Cardiac septum (tissue), 1 donor: Measurements from ENCODE around the gene H2BK1. TPM values are rescaled to one million over a fixed set of nuclear protein-coding genes. Genes with fewer than 3 reads are reported as not detected.
A peak's percentile ranks its signal among the peaks of the same experiment; 100 is the strongest.

Experiments
- DNase-seq: peaks from one replicate; pipeline ENCODE4 v3.0.0-alpha.2; 2020; ENCODE audit warnings: low spot score
- intact Hi-C: fragments of 100-400 bp; cut with DNase I; formaldehyde crosslinking; loops from one replicate; pipeline ENCODE4 v1.14.0; 2022
- total RNA-seq: library from RNA; stranded (reverse); fragmentation: NEBNext Ultra II Directional; extraction: Animal tissue kit (Norgen Biotek cat#: 25700); gene quantifications from one replicate; pipeline ENCODE4 v1.2.1, GENCODE V29; 2021
- donor health status: DM: no; HTN: no; CAD: no.

Gene H2BK1
- total RNA-seq, 1 donor from 2014 or later = not detected

GRCh38 chr7:151187409-151188251 is 22.7 kb downstream of the H2BK1 start:
- peak; percentile 81 for DNase-seq
- intact Hi-C loops = loop anchor here (5.0 kb wide), 1 partner anchor 50 kb away; no protein-coding TSS in a partner anchor

- intact Hi-C loops = loop anchor here (5.0 kb wide), 1 partner anchor 50 kb away; no protein-coding TSS in a partner anchor
These were observed 23.5 kb downstream of the H2BK1 start, which contains the start of gene ASB10 for GRCh38 chr7:151186640-151187408. Gene ASB10, minus strand, starts transcription at chr7:151187250. Its CDS starts 120 bp downstream, at chr7:151187130.

GRCh38 chr7:151185762-151186639 is 24.3 kb downstream of the H2BK1 start:
- DNase-seq = peak; percentile 73
- intact Hi-C loops = loop anchor here (5.0 kb wide), 1 partner anchor 51 kb away; no protein-coding TSS in a partner anchor

More at GRCh38 chr7:151186640-151187408, 23.5 kb downstream of the H2BK1 start, which contains the start of gene ASB10:
- peak; percentile 83 for DNase-seq

GRCh38 chr7:151181011-151181431 is 29.3 kb downstream of the H2BK1 start:
- DNase-seq = peak; percentile 76
- intact Hi-C loops = no loop called here

- intact Hi-C loops = loop anchor here (5.0 kb wide), 1 partner anchor 62 kb away; no protein-coding TSS in a partner anchor
- peak; percentile 9 for DNase-seq
These were observed 30.3 kb downstream of the H2BK1 start for GRCh38 chr7:151179946-151180345.

- intact Hi-C loops = loop anchor here (5.0 kb wide), 1 partner anchor 63 kb away; no protein-coding TSS in a partner anchor
- no peak for DNase-seq
These were observed 30.9 kb downstream of the H2BK1 start for GRCh38 chr7:151179287-151179860.

GRCh38 chr7:151178831-151179230 is 31.5 kb downstream of the H2BK1 start:
- intact Hi-C loops = loop anchor here (5.0 kb wide), 1 partner anchor 63 kb away; no protein-coding TSS in a partner anchor
- DNase-seq = no peak

- no peak for DNase-seq
- intact Hi-C loops = loop anchor here (5.0 kb wide), 1 partner anchor 64 kb away; no protein-coding TSS in a partner anchor
These were observed 32.1 kb downstream of the H2BK1 start for GRCh38 chr7:151178236-151178635.

GRCh38 chr7:151177310-151177709 is 33.0 kb downstream of the H2BK1 start:
- no peak for DNase-seq
- intact Hi-C loops = loop anchor here (5.0 kb wide), 1 partner anchor 65 kb away; no protein-coding TSS in a partner anchor

- DNase-seq = no peak
- intact Hi-C loops = loop anchor here (5.0 kb wide), 1 partner anchor 66 kb away; no protein-coding TSS in a partner anchor
These were observed 33.9 kb downstream of the H2BK1 start for GRCh38 chr7:151176401-151176800.

GRCh38 chr7:151175793-151176311 is 34.4 kb downstream of the H2BK1 start:
- intact Hi-C loops = loop anchor here (5.0 kb wide), 1 partner anchor 66 kb away; no protein-coding TSS in a partner anchor
- no peak for DNase-seq

GRCh38 chr7:151175047-151175792 is 35.1 kb downstream of the H2BK1 start:
- DNase-seq = no peak
- intact Hi-C loops = loop anchor here (5.0 kb wide), 1 partner anchor 67 kb away; no protein-coding TSS in a partner anchor

GRCh38 chr7:151174246-151175046 is 35.8 kb downstream of the H2BK1 start:
- DNase-seq = no peak
- intact Hi-C loops = loop anchor here (5.0 kb wide), 2 partner anchors 68 to 128 kb away; no protein-coding TSS in a partner anchor

GRCh38 chr7:151173386-151174245 is 36.7 kb downstream of the H2BK1 start:
- no peak for DNase-seq
- intact Hi-C loops = loop anchor here (5.0 kb wide), 1 partner anchor 129 kb away; no protein-coding TSS in a partner anchor
